NCI-H2196 treated with DMSO at 0.1 percent for 48 hours (cell line): ENCODE measurements around the gene ARMC2.
"Not testable (repeated sequence)": the region's sequence is repeated elsewhere in the genome, so short reads cannot be mapped to it uniquely, and the experiment has no call there.

Experiments
- DNase-seq: peaks from one replicate; lab custom pipeline; 2025; ENCODE audit not compliant: unreplicated experiment; lab: John Stamatoyannopoulos, UW

ARMC2 gene

DNA sequence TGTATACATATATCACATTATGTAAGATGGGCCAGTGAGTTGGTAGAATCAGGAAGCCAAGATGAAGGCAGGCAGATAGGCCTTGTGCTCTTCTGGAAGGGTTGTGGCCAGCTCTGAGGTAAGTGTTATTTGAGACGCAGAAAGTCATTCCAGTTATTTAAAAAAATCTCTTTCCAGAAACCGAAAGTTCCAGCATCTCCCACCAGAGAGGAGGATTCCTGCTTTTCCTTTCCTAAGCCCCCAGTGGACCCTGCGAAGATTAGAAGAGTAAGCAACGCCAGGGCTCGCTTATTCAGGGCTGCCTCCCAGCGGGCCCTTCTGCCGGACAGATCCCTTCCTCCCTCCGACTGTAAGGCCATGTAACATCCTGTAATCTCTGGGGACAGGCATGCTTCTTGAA is 20.4 kb downstream of the ARMC2 start:
- DNase-seq: no peak

DNA sequence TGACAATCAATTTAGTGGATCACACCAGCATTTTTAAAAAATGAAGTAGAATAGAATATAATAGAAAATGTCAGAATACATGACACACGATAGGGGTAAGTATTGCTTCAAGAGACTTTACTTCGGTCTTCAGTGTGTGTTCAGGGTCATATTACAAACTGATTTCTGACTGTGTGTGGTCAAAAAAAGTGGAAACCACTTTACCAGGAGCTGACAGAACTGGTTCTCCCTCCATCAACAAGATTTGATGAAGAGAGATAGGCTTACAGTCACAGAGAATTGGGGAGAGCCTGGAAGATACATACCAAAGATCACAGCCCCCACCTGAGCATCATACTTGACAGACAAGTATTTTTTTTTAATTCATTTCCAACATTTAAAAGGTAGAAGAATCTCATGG is 21.7 kb downstream of the ARMC2 start:
- DNase-seq: no peak

DNA sequence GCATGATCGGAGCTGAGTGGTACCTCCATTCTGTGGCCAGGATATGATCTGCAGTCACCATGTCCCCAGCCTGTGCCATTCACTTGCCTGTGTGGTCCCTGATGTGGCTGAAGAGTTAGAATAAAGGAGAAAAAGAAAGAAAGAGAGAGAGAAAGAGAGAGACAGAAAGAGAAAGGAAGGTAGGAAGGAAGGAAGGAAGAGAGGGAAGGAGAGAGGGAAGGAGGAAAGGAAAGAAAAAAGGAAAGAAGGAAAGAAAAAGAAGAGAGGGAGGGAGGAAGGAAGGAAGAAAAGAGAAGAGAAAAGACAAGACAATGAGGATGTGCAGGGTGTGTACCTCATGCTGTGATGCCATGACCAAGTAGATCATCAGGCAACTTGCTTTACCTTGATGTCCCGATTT is 22.1 kb downstream of the ARMC2 start:
- no peak for DNase-seq

DNA sequence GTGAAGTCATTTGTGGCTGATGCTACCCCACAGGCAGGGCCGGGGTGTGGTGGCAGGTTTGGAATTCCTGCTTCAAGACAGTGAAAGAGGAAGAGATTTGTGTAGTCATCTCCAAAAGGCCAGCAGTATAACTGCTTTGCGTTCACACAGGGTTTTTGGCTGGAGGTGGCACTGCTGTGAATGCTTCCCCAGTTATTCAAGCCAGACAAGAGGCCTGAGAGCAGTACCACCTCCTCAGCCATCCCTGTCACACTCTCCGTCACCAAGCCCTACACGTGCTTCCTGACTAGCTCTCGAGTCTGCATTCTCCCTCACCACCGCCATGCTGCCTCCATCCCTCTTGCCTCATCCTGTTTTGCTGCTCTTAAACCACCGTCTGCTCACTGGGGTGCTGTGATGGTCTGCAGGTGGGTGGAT is 23.9 kb downstream of the ARMC2 start:
- DNase-seq: no peak

DNA sequence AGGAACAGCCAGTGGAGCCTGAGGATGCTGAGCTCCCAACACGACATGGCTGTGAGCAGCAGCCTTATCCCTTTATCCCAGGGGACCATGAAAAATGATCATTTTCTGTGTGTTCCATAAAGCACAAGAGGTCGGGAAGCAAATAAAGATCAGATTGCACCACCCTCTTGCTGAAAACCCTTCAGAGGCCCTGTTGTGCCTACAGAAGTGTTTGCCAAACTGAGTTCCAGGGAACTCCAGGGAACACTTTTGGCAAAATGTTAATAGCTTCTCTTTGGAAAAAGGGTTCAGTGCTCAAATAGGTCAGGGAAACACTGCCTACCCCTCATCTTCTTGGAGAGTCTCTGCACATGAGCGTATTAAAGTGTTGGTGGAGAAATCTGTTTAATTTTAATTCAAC is 24.4 kb downstream of the ARMC2 start:
- no peak for DNase-seq

DNA sequence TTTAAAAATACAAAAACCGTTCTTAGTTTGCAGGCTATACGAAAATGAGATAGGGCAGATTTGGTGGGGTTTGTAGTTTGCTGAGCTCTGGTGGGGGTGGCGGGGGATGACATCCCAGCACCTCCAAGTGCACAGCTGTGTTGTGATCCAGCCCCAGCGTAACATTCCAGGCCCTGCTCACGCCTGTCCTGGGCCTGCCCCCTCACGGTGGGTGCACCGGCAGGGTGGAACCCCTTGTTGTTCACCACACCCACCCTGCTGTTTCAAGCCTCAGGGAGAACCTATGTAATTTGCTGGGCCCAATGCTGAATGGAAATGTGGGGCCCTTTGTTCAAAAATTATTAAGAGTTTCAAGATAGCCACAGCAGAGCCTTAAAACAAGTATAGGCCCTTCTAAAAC is 25.0 kb downstream of the ARMC2 start:
- DNase-seq: no peak

DNA sequence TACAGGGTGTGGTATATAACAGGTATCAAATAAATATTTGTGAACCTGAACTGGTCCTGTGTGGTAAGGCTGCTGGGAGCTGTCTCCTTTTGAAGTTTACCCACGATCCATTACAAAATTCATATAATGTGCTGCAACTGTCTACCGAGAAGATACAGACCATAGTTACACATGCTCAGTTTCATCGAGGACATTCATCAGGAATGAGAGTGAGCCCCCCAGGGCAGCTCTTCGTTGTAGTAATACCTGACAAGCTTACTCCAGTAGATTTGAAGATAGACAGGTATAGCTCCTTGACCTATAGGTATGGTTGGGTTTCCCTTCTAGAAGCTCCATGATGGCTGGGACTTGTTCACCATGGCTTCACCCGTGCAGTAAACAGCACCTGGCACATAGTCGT is 25.7 kb downstream of the ARMC2 start:
- DNase-seq: no peak

DNA sequence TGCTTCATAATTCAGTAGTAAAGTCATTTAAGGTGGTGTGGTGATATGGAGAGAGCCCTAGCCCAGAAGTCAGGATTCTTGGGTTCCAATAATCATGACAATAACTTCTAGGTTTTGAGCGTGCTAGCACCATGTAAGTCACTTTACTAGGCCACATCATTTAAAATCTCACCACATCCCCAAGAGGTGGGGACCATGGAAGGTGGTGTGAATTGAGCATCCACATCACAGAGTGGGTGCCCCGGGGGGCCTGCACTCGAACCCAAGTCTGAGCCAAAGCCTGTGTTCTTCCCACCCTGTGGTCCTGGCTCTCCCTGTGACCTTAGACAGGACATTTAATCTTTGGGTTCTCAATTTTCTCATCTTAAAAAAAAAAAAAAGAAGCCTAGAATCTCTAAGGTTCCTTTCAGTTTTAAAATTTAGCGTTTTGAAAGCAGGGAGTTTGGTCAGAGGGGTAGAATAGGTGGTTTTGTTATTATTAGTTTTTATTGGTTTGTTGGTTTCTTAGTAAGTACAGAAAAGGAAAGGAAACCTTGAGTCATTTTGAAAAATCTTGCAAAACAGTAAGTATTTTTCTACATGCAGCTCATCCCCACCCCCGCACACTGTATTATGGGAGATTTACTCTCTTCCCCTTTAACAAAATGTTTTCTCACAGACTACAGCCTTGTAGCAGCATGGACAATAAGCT is 26.4 kb downstream of the ARMC2 start:
- no peak for DNase-seq

DNA sequence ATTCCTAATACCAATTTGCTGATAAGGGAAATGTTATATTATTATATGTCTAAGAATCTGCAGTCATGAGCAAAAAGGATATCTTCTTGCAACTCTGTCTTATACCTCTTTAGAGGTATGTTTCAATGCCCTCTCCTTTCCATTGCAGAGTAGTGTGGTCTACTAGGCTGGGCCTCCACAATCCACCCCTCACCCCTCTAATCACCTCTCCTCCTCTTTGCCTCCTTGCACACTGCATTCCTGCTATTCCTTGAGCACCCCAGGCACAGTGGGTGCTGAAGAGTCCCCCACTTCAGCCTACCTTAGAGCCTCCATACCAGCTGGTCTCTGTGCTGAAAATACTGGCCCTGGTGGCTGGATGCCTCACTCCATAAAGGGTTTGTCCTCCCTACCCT is 26.9 kb downstream of the ARMC2 start:
- no peak for DNase-seq

DNA sequence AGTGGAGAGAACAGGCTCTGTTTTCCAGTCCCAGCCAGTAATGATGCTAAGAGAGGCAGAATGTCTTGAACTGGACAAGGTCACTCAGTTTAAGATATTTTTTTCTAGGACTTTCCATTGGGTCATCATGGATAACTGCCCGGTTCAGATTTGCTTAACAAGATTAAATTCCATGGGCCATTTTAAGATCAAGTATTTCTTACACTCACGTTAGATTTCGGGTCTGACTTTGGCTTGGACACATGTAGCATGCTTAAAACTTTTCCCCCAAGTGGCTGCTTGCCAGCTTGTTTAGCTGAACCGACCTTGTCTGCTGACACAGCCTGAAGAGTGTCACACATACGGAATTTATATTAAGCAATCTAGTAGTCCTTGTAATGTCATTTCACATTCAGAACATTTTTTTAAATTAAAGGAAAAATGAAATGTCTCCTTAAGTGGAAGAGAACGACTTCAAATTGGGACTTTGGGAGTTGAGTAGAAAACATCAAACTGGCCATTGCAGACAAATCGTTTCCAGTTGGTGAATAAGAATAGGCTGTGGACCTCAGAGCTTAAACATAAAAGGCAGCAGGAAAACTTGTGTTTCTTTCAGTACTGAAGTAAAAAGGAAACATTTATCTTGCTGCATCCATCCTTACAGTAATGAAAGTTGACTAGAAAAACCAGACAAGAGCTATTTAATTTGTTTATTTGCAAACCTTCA is 29.0 kb downstream of the ARMC2 start:
- no peak for DNase-seq

DNA sequence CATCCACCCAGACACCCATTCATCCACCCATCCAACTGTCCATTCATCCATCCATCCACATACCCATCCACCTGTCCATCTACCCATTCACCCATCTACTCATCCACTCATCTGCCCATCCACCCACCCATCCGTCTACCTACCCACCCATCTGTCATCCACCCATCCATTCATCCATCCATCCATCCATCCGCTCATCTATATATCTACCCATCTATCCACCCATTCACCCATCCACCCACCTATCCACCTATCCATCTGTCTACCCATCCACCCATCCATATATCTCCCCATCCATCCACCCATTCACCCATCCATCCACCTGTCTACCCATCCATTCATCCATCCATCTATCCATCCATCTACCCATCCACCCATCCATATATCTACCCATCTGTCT is 30.7 kb downstream of the ARMC2 start:
- no peak for DNase-seq

DNA sequence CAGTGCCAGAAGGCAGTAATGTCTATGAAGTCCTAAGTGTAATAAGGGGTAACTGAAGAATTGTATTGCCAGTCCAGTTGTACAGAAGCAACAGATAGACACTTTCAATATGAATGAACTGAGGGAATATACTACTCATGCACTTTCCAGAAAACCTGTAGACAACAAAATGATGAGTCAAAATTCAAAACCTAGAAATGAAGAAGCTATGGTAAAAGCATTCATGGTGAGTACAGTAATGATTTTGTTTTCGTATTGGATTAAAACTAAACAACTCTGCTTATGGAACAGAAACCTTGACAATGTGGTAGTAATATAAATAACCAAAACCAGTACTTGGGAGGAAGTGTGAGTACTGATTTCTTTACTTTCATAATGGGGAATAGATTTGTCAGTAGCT is 35.0 kb downstream of the ARMC2 start:
- no peak for DNase-seq

DNA sequence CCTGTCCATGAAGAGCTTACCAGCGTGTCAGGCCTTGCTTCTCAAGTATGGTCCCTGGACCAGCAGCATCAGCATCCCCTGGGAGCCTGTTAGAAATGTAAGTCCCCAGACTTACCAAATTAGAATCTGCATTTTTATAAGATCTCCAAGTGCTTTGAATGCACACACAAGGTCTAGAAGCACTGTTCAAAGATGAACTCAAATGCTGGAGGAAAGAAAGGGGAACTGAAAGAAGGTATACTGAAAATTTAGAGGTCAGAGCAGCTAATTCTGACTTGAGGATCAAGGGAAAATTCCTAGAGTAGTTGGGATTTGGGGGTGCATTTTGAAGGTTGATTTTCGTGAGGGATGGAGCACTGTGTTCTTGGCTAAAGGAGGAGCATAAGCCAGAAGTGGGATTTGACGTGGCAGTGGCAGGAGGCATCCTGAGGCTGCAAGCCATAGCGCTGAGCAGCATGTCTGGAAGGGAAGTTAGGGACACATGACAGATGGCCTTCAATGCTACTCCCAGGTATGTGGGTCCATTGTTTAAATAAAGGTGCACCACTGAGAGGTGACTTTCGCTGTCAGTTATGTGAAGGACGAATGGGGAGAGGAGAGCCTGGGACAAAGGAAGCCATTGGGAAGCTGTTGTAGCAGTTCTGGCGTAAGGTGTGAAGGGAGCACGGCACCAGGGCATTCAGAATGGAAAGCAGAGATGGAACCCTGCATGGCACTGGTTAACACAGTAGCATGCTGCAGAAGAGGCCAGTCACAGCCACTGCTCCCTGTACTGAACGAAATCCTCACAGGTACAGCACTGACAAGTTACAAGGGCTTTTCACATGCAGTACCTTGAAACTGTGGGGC is 36.2 kb downstream of the ARMC2 start:
- DNase-seq: no peak

DNA sequence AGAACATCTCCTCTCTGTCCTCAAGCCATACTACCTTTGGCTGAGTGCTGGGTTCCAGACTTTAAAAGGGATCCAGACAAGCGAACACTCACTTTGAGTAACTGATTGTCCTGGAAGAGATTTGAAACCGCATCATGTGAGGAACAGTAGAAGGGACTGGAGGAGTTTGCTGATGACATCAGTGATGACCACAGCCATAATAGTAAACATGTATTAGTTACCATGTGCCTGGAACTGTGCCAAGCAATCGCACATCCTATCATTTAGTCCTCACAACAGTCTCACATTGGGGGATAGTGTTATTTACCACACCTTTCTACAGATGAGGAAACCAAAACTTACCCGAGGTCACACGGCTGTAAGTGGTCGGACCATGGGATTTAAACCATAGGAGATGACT is 39.8 kb downstream of the ARMC2 start:
- DNase-seq: no peak

DNA sequence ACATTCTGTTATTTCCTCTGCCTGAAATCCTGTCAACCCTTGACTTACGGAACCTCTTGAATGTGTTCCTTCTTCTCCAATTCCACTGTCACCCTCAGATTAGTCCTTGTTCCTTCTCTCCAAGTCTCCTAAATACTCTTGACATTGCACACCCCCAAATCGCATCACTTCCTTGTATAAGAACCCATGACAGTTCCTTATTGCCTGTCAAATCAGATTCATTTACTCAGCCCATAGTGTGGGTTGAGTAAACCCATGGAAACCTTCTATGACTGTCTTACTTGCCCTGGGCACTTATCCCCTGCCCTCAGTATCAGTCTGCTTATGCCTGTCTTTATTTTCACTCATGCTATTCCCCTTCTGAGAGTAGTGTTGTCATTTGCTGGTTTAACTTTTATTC is 40.5 kb downstream of the ARMC2 start:
- DNase-seq: no peak

DNA sequence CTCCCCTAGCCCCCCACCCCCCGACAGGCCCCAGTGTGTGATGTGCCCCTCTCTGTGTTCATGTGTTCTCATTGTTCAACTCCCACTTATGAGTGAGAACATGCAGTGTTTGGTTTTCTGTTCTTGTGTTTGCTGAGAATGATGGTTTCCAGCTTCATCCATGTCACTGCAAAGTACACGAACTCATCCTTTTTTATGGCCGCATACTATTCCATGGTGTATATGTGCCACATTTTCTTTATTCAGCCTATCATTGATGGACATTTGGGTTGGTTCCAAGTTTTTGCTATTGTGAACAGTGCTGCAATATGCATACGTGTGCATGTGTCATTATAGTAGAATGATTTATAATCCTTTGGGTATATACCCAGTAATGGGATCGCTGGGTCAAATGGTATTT is 42.7 kb downstream of the ARMC2 start:
- DNase-seq: not testable (repeated sequence)

DNA sequence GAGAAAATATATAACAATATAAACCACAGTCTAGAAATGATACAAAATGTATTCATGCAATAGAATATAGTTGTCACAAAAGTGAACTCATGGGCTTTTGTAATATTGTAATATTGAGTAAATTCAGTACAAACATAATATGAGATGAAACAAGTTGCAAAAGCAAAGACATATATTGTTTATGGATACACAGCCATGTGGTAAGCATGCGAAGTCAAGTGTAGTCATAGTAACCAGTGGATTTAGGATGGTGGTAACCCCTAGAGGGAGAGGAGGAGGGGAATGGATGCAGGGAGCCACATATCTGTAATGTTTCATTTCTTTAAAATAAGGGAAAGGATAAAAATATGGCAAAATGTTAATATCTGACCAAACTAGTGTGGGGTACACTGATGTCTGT is 47.3 kb downstream of the ARMC2 start:
- no peak for DNase-seq

DNA sequence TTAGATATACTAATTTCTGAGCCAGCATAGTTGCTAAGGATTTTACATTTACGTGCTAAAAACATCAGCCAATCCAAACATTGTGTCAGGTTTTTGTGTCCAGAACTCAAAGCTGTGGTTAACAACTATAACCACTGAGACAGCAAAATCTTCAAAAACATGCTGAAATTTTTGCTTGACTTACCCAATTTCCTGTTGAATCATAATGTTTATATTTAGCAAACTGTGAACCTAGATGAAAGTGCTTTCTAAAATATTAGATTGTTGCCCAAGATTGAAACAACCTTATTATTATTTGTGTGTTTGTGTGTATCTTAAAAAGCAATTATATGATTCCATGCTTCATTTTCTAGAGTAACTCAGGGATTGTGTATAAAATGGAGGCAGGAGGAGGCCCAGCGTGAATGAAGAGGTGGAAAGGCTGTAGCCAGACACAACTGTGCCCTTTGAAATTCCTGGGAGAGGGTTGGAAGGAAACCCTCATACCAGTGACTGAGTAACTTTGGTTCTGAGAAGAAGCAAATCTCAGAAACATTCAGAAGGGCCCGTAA is 48.0 kb downstream of the ARMC2 start:
- DNase-seq: no peak

DNA sequence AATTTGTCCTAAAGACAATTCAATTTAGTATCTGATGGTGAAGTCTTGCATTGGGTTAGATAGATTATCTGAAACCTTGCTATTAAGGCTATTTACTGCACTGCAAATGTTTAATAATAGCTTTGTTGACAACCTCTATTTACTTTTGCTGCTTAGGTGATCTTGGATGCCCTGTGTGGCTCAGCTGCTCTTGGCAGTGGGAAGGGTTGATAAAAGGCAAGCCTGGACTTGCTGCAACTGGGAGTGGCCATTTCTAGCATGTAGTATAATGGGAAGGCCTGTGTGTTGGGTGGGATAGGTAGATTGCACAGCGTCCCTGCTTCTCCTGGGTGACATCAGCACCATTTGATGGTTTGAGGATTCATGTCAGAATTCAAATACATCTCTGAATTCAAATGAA is 49.1 kb downstream of the ARMC2 start:
- peak; percentile 84 for DNase-seq

DNA sequence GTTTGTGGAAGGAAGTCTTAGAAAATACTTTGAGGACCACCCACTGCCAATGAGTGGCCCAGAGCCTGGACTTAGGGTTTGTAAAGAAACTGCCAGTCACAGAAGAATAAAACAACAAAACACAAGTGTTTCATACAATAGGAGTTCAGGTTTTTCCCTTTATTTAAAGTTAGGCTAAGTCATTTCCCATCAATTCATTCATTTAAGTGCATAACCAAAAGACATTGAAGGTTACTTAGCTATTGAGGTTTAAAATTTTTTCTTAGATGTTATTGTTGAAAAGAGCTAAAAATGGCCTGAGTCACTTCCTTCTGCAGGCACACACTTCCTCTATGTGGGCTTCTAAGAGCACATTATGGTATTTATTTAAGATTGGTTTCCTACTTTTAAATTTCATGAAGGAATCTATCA is 54.2 kb downstream of the ARMC2 start:
- no peak for DNase-seq

DNA sequence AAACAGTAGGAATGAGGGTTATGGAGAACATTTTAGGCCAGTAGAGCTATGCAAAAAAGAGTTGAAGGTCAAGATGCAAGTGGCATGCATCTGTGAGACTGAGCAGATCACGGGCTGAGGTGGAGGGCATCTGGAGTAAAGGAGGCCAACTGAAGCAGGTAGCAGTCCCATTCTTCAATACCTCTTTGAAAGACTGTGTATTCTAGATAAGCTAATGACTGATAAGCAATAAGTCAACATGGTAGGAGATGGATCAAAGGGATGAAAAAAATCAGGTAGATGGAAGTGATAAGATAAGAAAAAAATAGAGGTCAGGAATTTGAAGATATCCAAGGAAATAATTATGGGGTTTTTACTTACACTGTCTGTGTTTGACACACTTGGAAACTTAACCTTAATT is 55.6 kb downstream of the ARMC2 start:
- DNase-seq: no peak

DNA sequence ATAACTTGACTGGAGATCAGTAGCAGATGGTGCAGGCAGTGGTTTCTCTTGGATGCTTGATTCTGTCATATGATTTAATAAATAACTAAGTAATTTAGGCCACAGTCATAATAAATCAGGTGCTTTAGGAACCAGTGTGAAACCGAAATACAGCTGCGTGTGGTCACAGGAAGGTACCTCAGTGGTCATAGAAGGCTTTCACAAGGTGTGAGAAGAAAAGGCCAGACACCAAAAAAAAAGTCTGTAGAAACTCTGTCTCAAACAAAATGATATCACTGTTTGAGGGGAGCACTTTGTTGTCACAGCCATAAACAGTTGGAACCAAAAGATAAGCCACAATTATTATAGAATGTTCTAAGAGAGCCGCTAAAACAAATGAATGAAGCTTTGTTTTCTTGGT is 56.5 kb downstream of the ARMC2 start:
- DNase-seq: no peak
